H9 (cell line): Measurements from ENCODE around the gene JAKMIP1. TPM values are rescaled to one million over a fixed set of nuclear protein-coding genes. Genes with fewer than 3 reads are reported as not detected.

Experiments
- DNase-seq: peaks from one replicate; pipeline ENCODE4 v3.0.0-alpha.2; 2017
- H2AFZ ChIP-seq: one replicate; pipeline ENCODE4 v1.6.1; 2013; ENCODE audit warnings: mild to moderate bottlenecking, low read length, control low read depth, moderate library complexity
- H2AK5ac ChIP-seq: 2 replicates; pipeline ENCODE4 v1.6.1; 2013; ENCODE audit warnings: low read length, control low read depth, mixed read lengths; ENCODE audit not compliant: insufficient read length
- H2BK120ac ChIP-seq: one replicate; pipeline ENCODE4 v1.6.1; 2013; ENCODE audit warnings: low read depth, mild to moderate bottlenecking, low read length, control low read depth, inconsistent platforms; ENCODE audit not compliant: poor library complexity, severe bottlenecking
- H2BK12ac ChIP-seq: 2 replicates; pipeline ENCODE4 v1.6.1; 2013; ENCODE audit warnings: low read length, control low read depth, mixed read lengths, low read depth; ENCODE audit not compliant: insufficient read length
- H2BK15ac ChIP-seq: 2 replicates; pipeline ENCODE4 v1.6.1; 2013; ENCODE audit warnings: low read depth, low read length, control low read depth
- H2BK20ac ChIP-seq: one replicate; pipeline ENCODE4 v1.6.1; 2013; ENCODE audit warnings: low read depth, mild to moderate bottlenecking, low read length, control low read depth, inconsistent platforms; ENCODE audit not compliant: poor library complexity, severe bottlenecking
- H2BK5ac ChIP-seq: 2 replicates; pipeline ENCODE4 v1.6.1; 2013; ENCODE audit warnings: low read length, control low read depth, mixed read lengths; ENCODE audit not compliant: insufficient read length
- H3K14ac ChIP-seq: 2 replicates; pipeline ENCODE4 v1.6.1; 2013; ENCODE audit warnings: low read length, control low read depth; ENCODE audit not compliant: insufficient read depth
- H3K18ac ChIP-seq: 2 replicates; pipeline ENCODE4 v1.6.1; 2013; ENCODE audit warnings: low read depth, mild to moderate bottlenecking, mixed read lengths, low read length, control low read depth; ENCODE audit not compliant: insufficient read length
- H3K23ac ChIP-seq: 2 replicates; pipeline ENCODE4 v1.6.1; 2013; ENCODE audit warnings: low read length, control low read depth, mixed read lengths, low read depth; ENCODE audit not compliant: insufficient read length
- H3K23me2 ChIP-seq: 2 replicates; pipeline ENCODE4 v1.6.1; 2013; ENCODE audit warnings: low read depth, mild to moderate bottlenecking, mixed read lengths, low read length, control low read depth; ENCODE audit not compliant: insufficient read length, poor library complexity, severe bottlenecking
- H3K27ac ChIP-seq: 2 replicates; pipeline ENCODE4 v1.5.1; 2013; ENCODE audit warnings: low read length, control low read depth, mixed read lengths, low read depth; ENCODE audit not compliant: insufficient read length
- H3K27me3 ChIP-seq: 2 replicates; pipeline ENCODE4 v1.6.1; 2013; ENCODE audit warnings: low read length, control low read depth, inconsistent platforms; ENCODE audit not compliant: insufficient read depth
- H3K4ac ChIP-seq: 2 replicates; pipeline ENCODE4 v1.6.1; 2013; ENCODE audit warnings: low read depth, mild to moderate bottlenecking, control low read depth, inconsistent platforms, low read length, moderate library complexity
- H3K4me1 ChIP-seq: 2 replicates; pipeline ENCODE4 v1.6.1; 2013; ENCODE audit warnings: low read length, control low read depth, inconsistent platforms; ENCODE audit not compliant: insufficient read depth
- H3K4me2 ChIP-seq: 2 replicates; pipeline ENCODE4 v1.6.1; 2013; ENCODE audit warnings: low read length, control low read depth, mixed read lengths; ENCODE audit not compliant: insufficient read length, insufficient read depth
- H3K56ac ChIP-seq: 2 replicates; pipeline ENCODE4 v1.6.1; 2013; ENCODE audit warnings: low read depth, mild to moderate bottlenecking, mixed read lengths, low read length, control low read depth; ENCODE audit not compliant: insufficient read length
- H3K79me1 ChIP-seq: 2 replicates; pipeline ENCODE4 v1.6.1; 2013; ENCODE audit warnings: low read depth, mild to moderate bottlenecking, moderate library complexity, low read length, control low read depth, inconsistent platforms; ENCODE audit not compliant: insufficient read depth, poor library complexity, severe bottlenecking
- H3K79me2 ChIP-seq: 2 replicates; pipeline ENCODE4 v1.6.1; 2013; ENCODE audit warnings: low read length, control low read depth, inconsistent platforms; ENCODE audit not compliant: insufficient read depth
- H3K9ac ChIP-seq: 2 replicates; pipeline ENCODE4 v1.6.1; 2013; ENCODE audit warnings: low read length, control low read depth, mixed read lengths; ENCODE audit not compliant: insufficient read length; ENCODE audit errors: extremely low read depth
- H3K9me3 ChIP-seq: one replicate; pipeline ENCODE4 v1.6.1; 2013; ENCODE audit warnings: low read depth, low read length, inconsistent platforms; ENCODE audit not compliant: control insufficient read depth
- H3T11ph ChIP-seq: one replicate; pipeline ENCODE4 v1.6.1; 2013; ENCODE audit warnings: mild to moderate bottlenecking, low read length, control low read depth, inconsistent platforms
- H4K20me1 ChIP-seq: one replicate; pipeline ENCODE4 v1.6.1; 2013; ENCODE audit not compliant: control insufficient read depth, insufficient read length, insufficient read depth
- H4K5ac ChIP-seq: 2 replicates; pipeline ENCODE4 v1.6.1; 2013; ENCODE audit warnings: low read depth, mild to moderate bottlenecking, mixed read lengths, low read length, control low read depth; ENCODE audit not compliant: insufficient read length
- H4K8ac ChIP-seq: replicated peaks from 2 replicates; pipeline ENCODE4 v1.6.1; 2013; ENCODE audit warnings: low read length, control low read depth, mixed read lengths, low read depth; ENCODE audit not compliant: insufficient read length
- H4K91ac ChIP-seq: 2 replicates; pipeline ENCODE4 v1.6.1; 2013; ENCODE audit warnings: low read depth, mild to moderate bottlenecking, moderate library complexity, mixed read lengths, low read length, control low read depth; ENCODE audit not compliant: insufficient read length
- H3K27ac Mint-ChIP-seq, 3 experiments: 2 replicates in 2 of 3; 3 replicates in 1 of 3; pipeline ENCODE4 v1.8.0; 2020 to 2021; ENCODE audit warnings: mixed read lengths in 3 of 3, mild to moderate bottlenecking in 1 of 3, moderate library complexity in 1 of 3
- H3K27me3 Mint-ChIP-seq: 2 replicates; pipeline ENCODE4 v1.8.0; 2021; ENCODE audit warnings: low read depth, mild to moderate bottlenecking, moderate library complexity, mixed read lengths
- H3K36me3 Mint-ChIP-seq, 3 experiments: 2 replicates in 2 of 3; 3 replicates in 1 of 3; pipeline ENCODE4 v1.8.0; 2020 to 2021; ENCODE audit warnings: low read depth in 3 of 3, mixed read lengths in 3 of 3; ENCODE audit not compliant: insufficient read depth in 1 of 3
- H3K4me1 Mint-ChIP-seq, 2 experiments: 2 replicates each; pipeline ENCODE4 v1.8.0; 2020; ENCODE audit warnings: mixed read lengths in 2 of 2
- H3K4me3 Mint-ChIP-seq, 2 experiments: 2 replicates in 1 of 2; 3 replicates in 1 of 2; pipeline ENCODE4 v1.8.0; 2020 to 2021; ENCODE audit warnings: mild to moderate bottlenecking in 2 of 2, mixed read lengths in 2 of 2, moderate library complexity in 1 of 2
- H3K9me3 Mint-ChIP-seq, 2 experiments: 2 replicates in 1 of 2; 3 replicates in 1 of 2; pipeline ENCODE4 v1.8.0; 2020; ENCODE audit warnings: mild to moderate bottlenecking in 2 of 2, mixed read lengths in 2 of 2, moderate library complexity in 1 of 2
- CTCF ChIP-seq: fragments of 200-600 bp; sonication (generic); conservative IDR thresholded peaks from 3 replicates; pipeline ENCODE4 v1.8.0; 2021; ENCODE audit warnings: antibody characterized with exemption, mild to moderate bottlenecking
- WGBS: extraction: QIAGEN DNeasy Blood & Tissue Kit; methylation state at CpG from one replicate; pipeline ENCODE4 v1.1.7; 2013; ENCODE audit warnings: missing lambda C conversion rate, low lambda C conversion rate, mixed read lengths; ENCODE audit not compliant: insufficient read length; ENCODE audit errors: extremely low coverage; 5-methylcytosine and 5-hydroxymethylcytosine counted together
- total RNA-seq: library from RNA; stranded (reverse); gene quantifications from 2 replicates; pipeline ENCODE4 v1.2.1, GENCODE V29; 2021

The JAKMIP1 gene
- total RNA-seq, 1 experiment from 2014 or later: 1.5 TPM

GRCh38 chr4:6205567-6205931 lies 5.2 kb upstream of the JAKMIP1 start:
- H3K27me3 Mint-ChIP-seq: peaks cover 57% of the 10 kb centered on the region
- Histone ChIP-seq H3K27me3 (no peaks in the 10 kb centered on the region; the same call in 1 of the 2 replicates), H3K23me2 (no peaks in the 10 kb centered on the region)

More at GRCh38 chr4:6205567-6205931, 5.2 kb upstream of the JAKMIP1 start:
- Histone ChIP-seq H3K4ac (no peak overlapping the region), H3K27ac (no peak overlapping the region), H3K14ac (no peak overlapping the region), H4K91ac (no peak overlapping the region), H2BK15ac (no peak overlapping the region), H3T11ph (no peak overlapping the region), H3K23ac (no peak overlapping the region), H3K4me1 (no peaks in the 10 kb centered on the region), H3K79me2 (no peaks in the 10 kb centered on the region), H3K9ac (no peak overlapping the region), H3K18ac (no peak overlapping the region), H3K56ac (no peak overlapping the region), H2BK5ac (no peak overlapping the region), H2BK12ac (no peak overlapping the region), H3K9me3 (no peaks in the 10 kb centered on the region), H4K8ac (no peak overlapping the region), H2BK120ac (no peak overlapping the region), H3K4me2 (no peak overlapping the region), H2BK20ac (no peak overlapping the region), H4K20me1 (no peaks in the 10 kb centered on the region), H2AFZ (no peak overlapping the region), H2AK5ac (no peak overlapping the region), H3K79me1 (no peaks in the 10 kb centered on the region), H4K5ac (no peak overlapping the region)
- WGBS: no CpG with 5 or more reads among the region's 4 CpGs
- H3K36me3 Mint-ChIP-seq: peaks cover 0 to 8% (median 0%) of the 10 kb centered on the region in 3 experiments; a peak in 1 of 7 replicates
- DNase-seq: no peak
- H3K4me1 Mint-ChIP-seq: peaks cover 11 to 14% of the 10 kb centered on the region in 2 experiments
- no peak for TF ChIP-seq CTCF
- no peak overlapping the region for H3K4me3 Mint-ChIP-seq
- H3K27ac Mint-ChIP-seq: no peak overlapping the region
- peaks cover 6 to 8% of the 10 kb centered on the region in 2 experiments; a peak in 4 of 5 replicates for H3K9me3 Mint-ChIP-seq
